ENCODE data around the gene PUM2.

PUM2 gene

GRCh38 chr2:20352581-20353216 lies 2.1 kb upstream of the PUM2 start:
- H3K4me3 ChIP-seq (ENCODE audit: low read depth, low read length): no peak overlapping the region
- H3K27me3 ChIP-seq (ENCODE audit: control insufficient read depth, insufficient read depth, low read length): peaks cover 6% of the 10 kb centered on the region
- peaks cover 10% of the 10 kb centered on the region for H3K4me1 ChIP-seq (ENCODE audit: control insufficient read depth, insufficient read depth, low read length)
- H3K36me3 ChIP-seq (ENCODE audit: control insufficient read depth, insufficient read depth, low read length): no peaks in the 10 kb centered on the region
- no peaks in the 10 kb centered on the region for H3K9me3 ChIP-seq (ENCODE audit: control insufficient read depth, insufficient read depth, low read length)
- no peak overlapping the region for H3K9ac ChIP-seq (ENCODE audit: low read depth, low read length)

- Histone ChIP-seq H3K4me1 (ENCODE audit: control insufficient read depth, insufficient read depth, low read length) (peaks cover 13% of the 10 kb centered on the region), H3K9me3 (ENCODE audit: control insufficient read depth, insufficient read depth, low read length) (no peaks in the 10 kb centered on the region), H3K36me3 (ENCODE audit: control insufficient read depth, insufficient read depth, low read length) (no peaks in the 10 kb centered on the region), H3K27me3 (ENCODE audit: control insufficient read depth, insufficient read depth, low read length) (peaks cover 6% of the 10 kb centered on the region), H3K4me3 (ENCODE audit: low read depth, low read length) (peak overlapping the region; percentile 72), H3K9ac (ENCODE audit: low read depth, low read length) (no peak overlapping the region)
Observed at GRCh38 chr2:20352230-20352578, 1.6 kb upstream of the PUM2 start.

- peaks cover 6% of the 10 kb centered on the region for H3K27me3 ChIP-seq (ENCODE audit: control insufficient read depth, insufficient read depth, low read length)
- peaks cover 13% of the 10 kb centered on the region for H3K4me1 ChIP-seq (ENCODE audit: control insufficient read depth, insufficient read depth, low read length)
- H3K4me3 ChIP-seq (ENCODE audit: low read depth, low read length): peak overlapping the region; percentile 72
- no peaks in the 10 kb centered on the region for H3K9me3 ChIP-seq (ENCODE audit: control insufficient read depth, insufficient read depth, low read length)
- no peaks in the 10 kb centered on the region for H3K36me3 ChIP-seq (ENCODE audit: control insufficient read depth, insufficient read depth, low read length)
- H3K9ac ChIP-seq (ENCODE audit: low read depth, low read length): peak overlapping the region; percentile 94
Observed at GRCh38 chr2:20351555-20352229, 1.0 kb upstream of the PUM2 start.

GRCh38 chr2:20350041-20350712 lies 467 bp downstream of the PUM2 start:
- Histone ChIP-seq H3K9me3 (ENCODE audit: control insufficient read depth, insufficient read depth, low read length) (no peaks in the 10 kb centered on the region), H3K4me1 (ENCODE audit: control insufficient read depth, insufficient read depth, low read length) (peaks cover 13% of the 10 kb centered on the region), H3K36me3 (ENCODE audit: control insufficient read depth, insufficient read depth, low read length) (no peaks in the 10 kb centered on the region), H3K9ac (ENCODE audit: low read depth, low read length) (peak overlapping the region; percentile 80), H3K4me3 (ENCODE audit: low read depth, low read length) (peak overlapping the region; percentile 85), H3K27me3 (ENCODE audit: control insufficient read depth, insufficient read depth, low read length) (peaks cover 6% of the 10 kb centered on the region)

- H3K4me3 ChIP-seq (ENCODE audit: low read depth, low read length): peak overlapping the region; percentile 85
- H3K36me3 ChIP-seq (ENCODE audit: control insufficient read depth, insufficient read depth, low read length): no peaks in the 10 kb centered on the region
- peaks cover 6% of the 10 kb centered on the region for H3K27me3 ChIP-seq (ENCODE audit: control insufficient read depth, insufficient read depth, low read length)
- H3K4me1 ChIP-seq (ENCODE audit: control insufficient read depth, insufficient read depth, low read length): peaks cover 13% of the 10 kb centered on the region
- no peaks in the 10 kb centered on the region for H3K9me3 ChIP-seq (ENCODE audit: control insufficient read depth, insufficient read depth, low read length)
- peak overlapping the region; percentile 80 for H3K9ac ChIP-seq (ENCODE audit: low read depth, low read length)
Observed at GRCh38 chr2:20349513-20349921, 1.1 kb downstream of the PUM2 start.

- H3K4me1 ChIP-seq (ENCODE audit: control insufficient read depth, insufficient read depth, low read length): peaks cover 13% of the 10 kb centered on the region
- no peak overlapping the region for H3K9ac ChIP-seq (ENCODE audit: low read depth, low read length)
- H3K9me3 ChIP-seq (ENCODE audit: control insufficient read depth, insufficient read depth, low read length): no peaks in the 10 kb centered on the region
- H3K27me3 ChIP-seq (ENCODE audit: control insufficient read depth, insufficient read depth, low read length): peaks cover 6% of the 10 kb centered on the region
- peak overlapping the region; percentile 19 for H3K4me3 ChIP-seq (ENCODE audit: low read depth, low read length)
- no peaks in the 10 kb centered on the region for H3K36me3 ChIP-seq (ENCODE audit: control insufficient read depth, insufficient read depth, low read length)
Observed at GRCh38 chr2:20348542-20348941, 2.1 kb downstream of the PUM2 start.

- H3K4me1 ChIP-seq (ENCODE audit: control insufficient read depth, insufficient read depth, low read length): peaks cover 8% of the 10 kb centered on the region
- no peaks in the 10 kb centered on the region for H3K36me3 ChIP-seq (ENCODE audit: control insufficient read depth, insufficient read depth, low read length)
- no peak overlapping the region for H3K9ac ChIP-seq (ENCODE audit: low read depth, low read length)
- no peak overlapping the region for H3K4me3 ChIP-seq (ENCODE audit: low read depth, low read length)
- H3K9me3 ChIP-seq (ENCODE audit: control insufficient read depth, insufficient read depth, low read length): no peaks in the 10 kb centered on the region
- H3K27me3 ChIP-seq (ENCODE audit: control insufficient read depth, insufficient read depth, low read length): no peaks in the 10 kb centered on the region
Observed at GRCh38 chr2:20346565-20347381, 3.9 kb downstream of the PUM2 start.

- no peaks in the 10 kb centered on the region for H3K9me3 ChIP-seq (ENCODE audit: control insufficient read depth, insufficient read depth, low read length)
- no peak overlapping the region for H3K4me3 ChIP-seq (ENCODE audit: low read depth, low read length)
- peaks cover 4% of the 10 kb centered on the region for H3K4me1 ChIP-seq (ENCODE audit: control insufficient read depth, insufficient read depth, low read length)
- H3K27me3 ChIP-seq (ENCODE audit: control insufficient read depth, insufficient read depth, low read length): no peaks in the 10 kb centered on the region
- no peak overlapping the region for H3K9ac ChIP-seq (ENCODE audit: low read depth, low read length)
- H3K36me3 ChIP-seq (ENCODE audit: control insufficient read depth, insufficient read depth, low read length): no peaks in the 10 kb centered on the region
Observed at GRCh38 chr2:20343128-20343527, 7.5 kb downstream of the PUM2 start.

GRCh38 chr2:20339012-20339411 lies 11.6 kb downstream of the PUM2 start:
- Histone ChIP-seq H3K4me1 (ENCODE audit: control insufficient read depth, insufficient read depth, low read length) (peaks cover 12% of the 10 kb centered on the region), H3K4me3 (ENCODE audit: low read depth, low read length) (no peak overlapping the region), H3K27me3 (ENCODE audit: control insufficient read depth, insufficient read depth, low read length) (no peaks in the 10 kb centered on the region), H3K9ac (ENCODE audit: low read depth, low read length) (no peak overlapping the region), H3K36me3 (ENCODE audit: control insufficient read depth, insufficient read depth, low read length) (no peaks in the 10 kb centered on the region), H3K9me3 (ENCODE audit: control insufficient read depth, insufficient read depth, low read length) (no peaks in the 10 kb centered on the region)

GRCh38 chr2:20334605-20335203 lies 15.9 kb downstream of the PUM2 start:
- Histone ChIP-seq H3K36me3 (ENCODE audit: control insufficient read depth, insufficient read depth, low read length) (peaks cover 4% of the 10 kb centered on the region), H3K4me3 (ENCODE audit: low read depth, low read length) (no peak overlapping the region), H3K9me3 (ENCODE audit: control insufficient read depth, insufficient read depth, low read length) (no peaks in the 10 kb centered on the region), H3K4me1 (ENCODE audit: control insufficient read depth, insufficient read depth, low read length) (peaks cover 17% of the 10 kb centered on the region), H3K27me3 (ENCODE audit: control insufficient read depth, insufficient read depth, low read length) (no peaks in the 10 kb centered on the region), H3K9ac (ENCODE audit: low read depth, low read length) (no peak overlapping the region)

GRCh38 chr2:20333738-20334137 lies 16.9 kb downstream of the PUM2 start:
- no peak overlapping the region for H3K9ac ChIP-seq (ENCODE audit: low read depth, low read length)
- no peaks in the 10 kb centered on the region for H3K9me3 ChIP-seq (ENCODE audit: control insufficient read depth, insufficient read depth, low read length)
- peaks cover 17% of the 10 kb centered on the region for H3K4me1 ChIP-seq (ENCODE audit: control insufficient read depth, insufficient read depth, low read length)
- H3K4me3 ChIP-seq (ENCODE audit: low read depth, low read length): no peak overlapping the region
- H3K36me3 ChIP-seq (ENCODE audit: control insufficient read depth, insufficient read depth, low read length): peaks cover 4% of the 10 kb centered on the region
- no peaks in the 10 kb centered on the region for H3K27me3 ChIP-seq (ENCODE audit: control insufficient read depth, insufficient read depth, low read length)

All from iPS-15b (cell line).